A549 (cell line): ENCODE measurements around the gene CENPU. TPM values are rescaled to one million over a fixed set of nuclear protein-coding genes. Genes with fewer than 3 reads are reported as not detected.

Experiments used
- ATAC-seq, 2 experiments: fragments of 200-7000 bp in 1 of 2; fragments of >200 bp in 1 of 2; cut with Nextera tagmentation in 1 of 2; cut with Tn5 transposase in 1 of 2; 3 replicates each; pipeline versions ENCODE4 v1.8.0 to v1.9.1; 2018 to 2020; ENCODE audit warnings: mild to moderate bottlenecking in 1 of 2, moderate library complexity in 1 of 2
- CTCF ChIA-PET: fragments of 300-600 bp; sonication (Branson Sonifier 250); formaldehyde crosslinking; extraction: SDS; loops from one replicate; lab custom pipeline; 2021; ENCODE audit warnings: antibody characterized with exemption, inconsistent platforms; lab: Yijun Ruan, JAX
- POLR2A ChIA-PET: fragments of 350-600 bp; formaldehyde crosslinking; extraction: SDS; loops from one replicate; lab custom pipeline; 2021; ENCODE audit warnings: antibody characterized with exemption, inconsistent platforms; lab: Yijun Ruan, JAX
- DNase-seq, 2 experiments: peaks; one replicate each; pipeline versions ENCODE4 v3.0.0 to v3.0.0-alpha.2; 2011 to 2016; ENCODE audit warnings: low read depth in 1 of 2, low spot score in 1 of 2
- FAIRE-seq: peaks from 2 replicates; lab custom pipeline; 2011; peaks lifted over from hg19 to GRCh38; lab: Jason Lieb, UNC
- H3K27ac ChIP-seq, 2 experiments: fragments of >200 bp; sonication (Bioruptor Twin); formaldehyde crosslinking; 3 replicates each; pipeline ENCODE4 v1.5.1; 2016 to 2017
- H3K4me1 ChIP-seq: fragments of >200 bp; sonication (Bioruptor Twin); formaldehyde crosslinking; 3 replicates; pipeline ENCODE4 v1.6.1; 2016
- H3K4me2 ChIP-seq: fragments of >200 bp; sonication (Bioruptor Twin); formaldehyde crosslinking; 3 replicates; pipeline ENCODE4 v1.6.1; 2016
- H3K4me3 ChIP-seq: fragments of >200 bp; sonication (Bioruptor Twin); formaldehyde crosslinking; 3 replicates; pipeline ENCODE4 v1.5.1; 2016
- H3K9me3 ChIP-seq: fragments of >200 bp; sonication (Bioruptor Twin); formaldehyde crosslinking; 3 replicates; pipeline ENCODE4 v1.6.1; 2016
- CBX8 ChIP-seq: fragments of 200-600 bp; sonication (generic); IDR thresholded peaks from 2 replicates; pipeline ENCODE4 v1.6.1; 2016
- CHD2 ChIP-seq: fragments of 150-350 bp; IDR thresholded peaks from 2 replicates; pipeline ENCODE4 v1.6.1; 2014; ENCODE audit warnings: low read length; ENCODE audit not compliant: partially characterized antibody
- CHD4 ChIP-seq: fragments of 200-600 bp; sonication (generic); IDR thresholded peaks from 2 replicates; pipeline ENCODE4 v1.6.1; 2016; ENCODE audit warnings: antibody characterized with exemption, mild to moderate bottlenecking, borderline replicate concordance
- EHF ChIP-seq: fragments of 250-450 bp; sonication (Bioruptor Pico); IDR thresholded peaks from 2 replicates; pipeline ENCODE4 v1.5.0; 2020; ENCODE audit warnings: mild to moderate bottlenecking
- FOSL2 ChIP-seq, 2 experiments: fragments of 450-650 bp in 1 of 2; fragments of >200 bp in 1 of 2; sonication (Bioruptor Twin) in 1 of 2; formaldehyde crosslinking; IDR thresholded peaks; 2 replicates each; pipeline versions ENCODE4 v1.5.0 to v1.6.1; 2016 to 2020; ENCODE audit warnings: mild to moderate bottlenecking in 1 of 2, moderate library complexity in 1 of 2
- GATA3 ChIP-seq: IDR thresholded peaks from 2 replicates; pipeline ENCODE4 v1.6.1; 2012; ENCODE audit warnings: borderline replicate concordance
- HEYL ChIP-seq: fragments of 250-450 bp; sonication (Bioruptor Pico); IDR thresholded peaks from 2 replicates; pipeline ENCODE4 v1.8.0; 2021; ENCODE audit warnings: mild to moderate bottlenecking, moderate library complexity
- HOXA7 ChIP-seq: fragments of 250-450 bp; sonication (Bioruptor Pico); IDR thresholded peaks from 2 replicates; pipeline ENCODE4 v1.5.0; 2020; ENCODE audit warnings: mild to moderate bottlenecking, moderate library complexity
- HOXB13 ChIP-seq: fragments of 250-450 bp; sonication (Bioruptor Pico); IDR thresholded peaks from 2 replicates; pipeline ENCODE4 v1.5.0; 2020; ENCODE audit warnings: low read depth, mild to moderate bottlenecking, moderate library complexity
- HOXB5 ChIP-seq: fragments of 250-450 bp; sonication (Bioruptor Pico); IDR thresholded peaks from 2 replicates; pipeline ENCODE4 v1.5.0; 2020; ENCODE audit warnings: mild to moderate bottlenecking, moderate library complexity
- MYC ChIP-seq: IDR thresholded peaks from 2 replicates; pipeline ENCODE4 v1.6.1; 2012; ENCODE audit warnings: mild to moderate bottlenecking, inconsistent platforms, low read length, improper control_type of control experiment, borderline replicate concordance
- NR3C1 ChIP-seq: fragments of >200 bp; sonication (Bioruptor Twin); formaldehyde crosslinking; IDR thresholded peaks from 3 replicates; pipeline ENCODE4 v1.6.1; 2017
- POLR2A ChIP-seq: IDR thresholded peaks from 2 replicates; pipeline ENCODE4 v1.6.1; 2012; ENCODE audit warnings: mild to moderate bottlenecking, low read length
- RAD21 ChIP-seq, 2 experiments: fragments of >200 bp in 1 of 2; sonication (Bioruptor Twin) in 1 of 2; formaldehyde crosslinking in 1 of 2; IDR thresholded peaks in 1 of 2; conservative IDR thresholded peaks in 1 of 2; 2 replicates in 1 of 2; 3 replicates in 1 of 2; pipeline ENCODE4 v1.6.1; 2012 to 2018; ENCODE audit warnings: inconsistent platforms in 1 of 2
- RCOR1 ChIP-seq: fragments of 150-350 bp; IDR thresholded peaks from 2 replicates; pipeline ENCODE4 v1.6.1; 2014; ENCODE audit warnings: antibody characterized with exemption, low read length, low read depth
- RNF2 ChIP-seq: fragments of 200-600 bp; sonication (generic); IDR thresholded peaks from 2 replicates; pipeline ENCODE4 v1.6.1; 2016; ENCODE audit warnings: low read depth, mild to moderate bottlenecking, antibody characterized with exemption, moderate library complexity, borderline replicate concordance
- SMC3 ChIP-seq: fragments of >200 bp; sonication (Bioruptor Twin); formaldehyde crosslinking; IDR thresholded peaks from 3 replicates; pipeline ENCODE4 v1.6.1; 2018; ENCODE audit warnings: inconsistent platforms
- SREBF2 ChIP-seq: fragments of 450-650 bp; IDR thresholded peaks from 2 replicates; pipeline ENCODE4 v1.6.1; 2014; ENCODE audit warnings: mild to moderate bottlenecking, moderate library complexity
- TP53 ChIP-seq: fragments of 250-450 bp; sonication (Bioruptor Pico); IDR thresholded peaks from 2 replicates; pipeline ENCODE4 v1.5.0; 2021; ENCODE audit warnings: mild to moderate bottlenecking, moderate library complexity
- ZC3H11A ChIP-seq: fragments of 450-650 bp; IDR thresholded peaks from 2 replicates; pipeline ENCODE4 v1.6.1; 2014; ENCODE audit warnings: antibody characterized with exemption, mild to moderate bottlenecking
- ZNF302 ChIP-seq: fragments of 250-450 bp; sonication (Bioruptor Pico); IDR thresholded peaks from 2 replicates; pipeline ENCODE4 v1.9.0; 2021; ENCODE audit warnings: inconsistent platforms, mild to moderate bottlenecking, moderate library complexity
- ZSCAN20 ChIP-seq: fragments of 250-450 bp; sonication (Bioruptor Pico); IDR thresholded peaks from 2 replicates; pipeline ENCODE4 v1.8.0; 2022; ENCODE audit warnings: mild to moderate bottlenecking, moderate library complexity
- WGBS: methylation state at CpG from one replicate; pipeline ENCODE4 v1.1.6; 2017; ENCODE audit errors: missing lambda C conversion rate; 5-methylcytosine and 5-hydroxymethylcytosine counted together
- polyA plus RNA-seq, 4 experiments: library from polyadenylated mRNA; depleted of rRNA in 3 of 4; stranded (reverse); fragments of >200 nt; fragmentation: RNase III in 1 of 4; extraction: RNeasy Plus Mini Kit Qiagen cat#74134 plus additional on column Dnase treatment in 1 of 4; gene quantifications; 2 replicates in 3 of 4; 3 replicates in 1 of 4; pipeline ENCODE4 v1.2.3, GENCODE V29; 2011 to 2017
- TF ChIP-seq, protein P1 (sequence below): fragments of 150-350 bp; IDR thresholded peaks from 2 replicates; pipeline ENCODE4 v1.6.1; 2014; ENCODE audit warnings: low read depth, mild to moderate bottlenecking, low read length
- TF ChIP-seq, protein P2 (sequence below): fragments of >200 bp; sonication (Bioruptor Twin); formaldehyde crosslinking; IDR thresholded peaks from 3 replicates; pipeline ENCODE4 v1.6.1; 2016
- TF ChIP-seq, protein P3 (sequence below): IDR thresholded peaks from 2 replicates; pipeline ENCODE4 v1.6.1; 2012

Gene CENPU
- polyA plus RNA-seq, 2 of the 4 experiments (the other 2 are of a cell fraction), result 22.9 to 28.4 TPM

GRCh38 chr4:184757810-184758209 is 23.9 kb upstream of the CENPU start (continued):
- TF ChIP-seq NR3C1, result no peak
- TF ChIP-seq, protein P1, sequence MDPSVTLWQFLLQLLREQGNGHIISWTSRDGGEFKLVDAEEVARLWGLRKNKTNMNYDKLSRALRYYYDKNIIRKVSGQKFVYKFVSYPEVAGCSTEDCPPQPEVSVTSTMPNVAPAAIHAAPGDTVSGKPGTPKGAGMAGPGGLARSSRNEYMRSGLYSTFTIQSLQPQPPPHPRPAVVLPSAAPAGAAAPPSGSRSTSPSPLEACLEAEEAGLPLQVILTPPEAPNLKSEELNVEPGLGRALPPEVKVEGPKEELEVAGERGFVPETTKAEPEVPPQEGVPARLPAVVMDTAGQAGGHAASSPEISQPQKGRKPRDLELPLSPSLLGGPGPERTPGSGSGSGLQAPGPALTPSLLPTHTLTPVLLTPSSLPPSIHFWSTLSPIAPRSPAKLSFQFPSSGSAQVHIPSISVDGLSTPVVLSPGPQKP, result no peak

GRCh38 chr4:184756399-184756798 is 22.5 kb upstream of the CENPU start:
- no peak overlapping the region for H3K4me2 ChIP-seq
- ATAC-seq (no peak), FAIRE-seq (no peak), DNase-seq (no peak)
- POLR2A ChIA-PET, result no interaction called here
- no peak overlapping the region for H3K4me3 ChIP-seq
- TF ChIP-seq FOSL2 (IDR thresholded peaks at IDR 0.05), result no peak
- TF ChIP-seq FOSL2 (CRISPR knock-in tag; IDR thresholded peaks at IDR 0.05), result no peak
- TF ChIP-seq HEYL (CRISPR knock-in tag), result no peak
- no peak for TF ChIP-seq ZC3H11A
- TF ChIP-seq RCOR1, result no peak
- no peak for TF ChIP-seq POLR2A
- TF ChIP-seq GATA3, result no peak
- TF ChIP-seq ZNF302 (CRISPR knock-in tag), result no peak
- TF ChIP-seq CHD2, result no peak
- TF ChIP-seq HOXB5, result no peak
- TF ChIP-seq SREBF2, result no peak
- H3K9me3 ChIP-seq, result no peaks in the 10 kb centered on the region
- H3K4me1 ChIP-seq, result no peaks in the 10 kb centered on the region
- 97% methylated on average over 6 of the region's 6 CpGs for WGBS
- CTCF ChIA-PET, result no interaction called here
- no peak overlapping the region; a peak in 1 of 6 replicates for H3K27ac ChIP-seq

DNA sequence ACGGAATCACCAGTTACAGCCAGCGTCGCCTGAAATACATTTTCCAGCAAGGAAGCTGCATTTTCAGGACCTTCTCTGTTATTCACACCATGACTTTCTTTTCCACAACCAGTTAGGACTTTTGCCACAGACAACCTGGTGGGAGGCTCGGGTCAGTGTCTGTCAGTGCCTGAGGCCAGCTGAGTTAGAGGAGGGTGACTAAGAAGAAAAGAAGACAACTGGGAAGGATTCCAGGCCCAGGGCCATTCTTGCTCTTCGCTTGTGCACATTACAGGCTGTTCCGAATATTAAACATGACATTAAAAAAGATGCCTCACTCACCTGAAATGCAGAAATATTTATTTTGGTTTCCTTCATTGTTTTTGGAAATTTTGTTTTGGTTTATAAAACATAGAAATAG is 21.4 kb upstream of the CENPU start:
- Histone ChIP-seq H3K9me3 (no peaks in the 10 kb centered on the region), H3K4me3 (no peak overlapping the region), H3K4me2 (no peak overlapping the region), H3K4me1 (no peaks in the 10 kb centered on the region), H3K27ac (no peak overlapping the region; a peak in 1 of 6 replicates)
- DNase-seq (no peak), FAIRE-seq (no peak), ATAC-seq (no peak)
- POLR2A ChIA-PET, result no interaction called here
- CTCF ChIA-PET, result interaction anchor here (0.6 kb wide), 1 partner anchor 10 kb away, joined by 3 read pairs; no protein-coding TSS in a partner anchor
- WGBS, result 77% methylated on average over 6 of the region's 6 CpGs
- TF ChIP-seq ZC3H11A (no peak), TP53 (CRISPR knock-in tag) (no peak), HOXB13 (CRISPR knock-in tag) (no peak), POLR2A (no peak), EHF (no peak), RAD21 (conservative IDR thresholded peaks at IDR 0.05 in 1 of 2, IDR thresholded peaks at IDR 0.05 in 1 of 2) (no peak), MYC (no peak), FOSL2 (IDR thresholded peaks at IDR 0.05) (no peak), FOSL2 (CRISPR knock-in tag; IDR thresholded peaks at IDR 0.05) (no peak)
- TF ChIP-seq, protein P2, sequence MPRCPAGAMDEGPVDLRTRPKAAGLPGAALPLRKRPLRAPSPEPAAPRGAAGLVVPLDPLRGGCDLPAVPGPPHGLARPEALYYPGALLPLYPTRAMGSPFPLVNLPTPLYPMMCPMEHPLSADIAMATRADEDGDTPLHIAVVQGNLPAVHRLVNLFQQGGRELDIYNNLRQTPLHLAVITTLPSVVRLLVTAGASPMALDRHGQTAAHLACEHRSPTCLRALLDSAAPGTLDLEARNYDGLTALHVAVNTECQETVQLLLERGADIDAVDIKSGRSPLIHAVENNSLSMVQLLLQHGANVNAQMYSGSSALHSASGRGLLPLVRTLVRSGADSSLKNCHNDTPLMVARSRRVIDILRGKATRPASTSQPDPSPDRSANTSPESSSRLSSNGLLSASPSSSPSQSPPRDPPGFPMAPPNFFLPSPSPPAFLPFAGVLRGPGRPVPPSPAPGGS, result no peak

DNA sequence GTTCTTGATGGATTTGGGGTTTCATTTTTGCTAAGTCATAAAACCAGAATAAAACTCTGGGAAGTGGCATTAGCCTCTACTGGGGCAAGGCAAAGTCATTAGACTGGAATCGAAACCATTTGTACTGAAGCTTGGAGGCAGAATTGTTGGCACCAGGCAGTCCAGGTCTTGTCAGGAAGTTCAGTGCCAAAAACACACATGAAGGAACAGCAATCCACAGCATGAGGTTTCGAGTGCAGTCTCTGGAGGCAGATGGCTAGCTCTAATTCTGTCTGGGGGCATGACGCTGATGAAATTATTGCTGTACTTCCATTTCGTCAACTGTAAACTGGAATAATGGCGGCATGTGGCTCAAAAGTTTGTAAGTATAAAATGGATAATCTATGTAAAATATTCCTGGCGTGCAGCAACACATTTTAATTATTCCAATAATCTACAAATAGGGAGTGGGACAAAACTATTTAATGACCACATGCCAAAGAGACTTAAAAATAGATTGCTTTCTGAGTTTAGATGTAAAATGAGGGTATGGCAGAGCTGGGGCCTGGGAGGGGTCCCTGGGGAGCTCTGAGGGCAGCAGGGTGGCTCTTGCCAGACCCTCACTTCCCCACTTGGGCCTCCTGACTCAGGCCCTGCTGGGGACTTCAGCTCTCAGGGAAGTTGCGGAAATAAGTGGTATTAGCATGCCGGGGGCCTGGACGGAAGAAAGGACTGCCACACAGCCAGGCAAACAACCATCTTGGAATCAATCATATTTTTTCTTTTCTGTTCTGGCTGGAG is 18.8 kb upstream of the CENPU start:
- H3K4me3 ChIP-seq, result no peak overlapping the region
- DNase-seq (no peak), FAIRE-seq (no peak), ATAC-seq (no peak)
- WGBS, result 89% methylated on average over 9 of the region's 9 CpGs
- no peaks in the 10 kb centered on the region for H3K9me3 ChIP-seq
- no peak overlapping the region for H3K27ac ChIP-seq
- no peak overlapping the region for H3K4me2 ChIP-seq
- POLR2A ChIA-PET, result no interaction called here
- no peaks in the 10 kb centered on the region for H3K4me1 ChIP-seq
- CTCF ChIA-PET, result interaction anchor here (1.0 to 1.5 kb wide), 2 partner anchors 19 to 231 kb away, joined by 4 to 5 read pairs; partner anchors contain the start of gene CENPU
- no peak for TF ChIP-seq RNF2
- TF ChIP-seq, protein P3, sequence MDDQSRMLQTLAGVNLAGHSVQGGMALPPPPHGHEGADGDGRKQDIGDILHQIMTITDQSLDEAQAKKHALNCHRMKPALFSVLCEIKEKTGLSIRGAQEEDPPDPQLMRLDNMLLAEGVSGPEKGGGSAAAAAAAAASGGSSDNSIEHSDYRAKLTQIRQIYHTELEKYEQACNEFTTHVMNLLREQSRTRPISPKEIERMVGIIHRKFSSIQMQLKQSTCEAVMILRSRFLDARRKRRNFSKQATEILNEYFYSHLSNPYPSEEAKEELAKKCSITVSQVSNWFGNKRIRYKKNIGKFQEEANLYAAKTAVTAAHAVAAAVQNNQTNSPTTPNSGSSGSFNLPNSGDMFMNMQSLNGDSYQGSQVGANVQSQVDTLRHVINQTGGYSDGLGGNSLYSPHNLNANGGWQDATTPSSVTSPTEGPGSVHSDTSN, result no peak
- TF ChIP-seq SMC3, result no peak
- no peak for TF ChIP-seq HOXB13 (CRISPR knock-in tag)
- TF ChIP-seq NR3C1, result no peak
- TF ChIP-seq CHD4, result no peak
- no peak for TF ChIP-seq CBX8
- TF ChIP-seq, protein P1, result no peak
- TF ChIP-seq HOXA7 (CRISPR knock-in tag), result no peak
- TF ChIP-seq ZSCAN20 (CRISPR knock-in tag), result no peak
